Measurements from ENCODE around the gene FAM131A.

The FAM131A gene

GRCh38 chr3:184387174-184387714, 49.8 kb downstream of the FAM131A start:
- Mint-ChIP-seq H3K27me3 (peaks cover 28% of the 10 kb centered on the region), H3K9me3 (no peaks in the 10 kb centered on the region), H3K27ac (no peak overlapping the region), H3K36me3 (no peaks in the 10 kb centered on the region), H3K4me3 (no peak overlapping the region), H3K4me1 (no peaks in the 10 kb centered on the region)
- DNase-seq (ENCODE audit: low spot score in 2 of 2) = no peak
- no peak for ATAC-seq (ENCODE audit: low read depth)

GRCh38 chr3:184388164-184388935, 51.0 kb downstream of the FAM131A start:
- ATAC-seq (ENCODE audit: low read depth) (no peak), DNase-seq (ENCODE audit: low spot score in 2 of 2) (no peak)
- Mint-ChIP-seq H3K27me3 (peaks cover 25% of the 10 kb centered on the region), H3K9me3 (no peaks in the 10 kb centered on the region), H3K4me3 (no peak overlapping the region), H3K36me3 (no peaks in the 10 kb centered on the region), H3K4me1 (no peaks in the 10 kb centered on the region), H3K27ac (no peak overlapping the region)

GRCh38 chr3:184388936-184389230, 51.5 kb downstream of the FAM131A start:
- no peaks in the 10 kb centered on the region for H3K4me1 Mint-ChIP-seq
- H3K9me3 Mint-ChIP-seq = no peaks in the 10 kb centered on the region
- H3K36me3 Mint-ChIP-seq = no peaks in the 10 kb centered on the region
- H3K27me3 Mint-ChIP-seq = peaks cover 22% of the 10 kb centered on the region
- ATAC-seq (ENCODE audit: low read depth) (no peak), DNase-seq (ENCODE audit: low spot score in 2 of 2) (no peak)
- no peak overlapping the region for H3K4me3 Mint-ChIP-seq
- H3K27ac Mint-ChIP-seq = no peak overlapping the region

- Mint-ChIP-seq H3K4me3 (no peak overlapping the region), H3K36me3 (no peaks in the 10 kb centered on the region), H3K27ac (no peak overlapping the region), H3K9me3 (no peaks in the 10 kb centered on the region), H3K4me1 (no peaks in the 10 kb centered on the region), H3K27me3 (peaks cover 18% of the 10 kb centered on the region)
- DNase-seq (ENCODE audit: low spot score in 2 of 2) = no peak
- no peak for ATAC-seq (ENCODE audit: low read depth)
Observed at GRCh38 chr3:184389384-184389783, 52.0 kb downstream of the FAM131A start.

GRCh38 chr3:184389935-184390528, 52.6 kb downstream of the FAM131A start:
- Mint-ChIP-seq H3K9me3 (no peaks in the 10 kb centered on the region), H3K27me3 (peaks cover 13% of the 10 kb centered on the region), H3K4me3 (no peak overlapping the region), H3K36me3 (no peaks in the 10 kb centered on the region), H3K27ac (no peak overlapping the region), H3K4me1 (no peaks in the 10 kb centered on the region)
- DNase-seq (ENCODE audit: low spot score in 2 of 2) (no peak), ATAC-seq (ENCODE audit: low read depth) (no peak)

GRCh38 chr3:184391266-184391665, 53.9 kb downstream of the FAM131A start:
- H3K36me3 Mint-ChIP-seq = no peaks in the 10 kb centered on the region
- ATAC-seq (ENCODE audit: low read depth) (no peak), DNase-seq (ENCODE audit: low spot score in 2 of 2) (no peak)
- peaks cover 13% of the 10 kb centered on the region for H3K27me3 Mint-ChIP-seq
- H3K4me1 Mint-ChIP-seq = no peaks in the 10 kb centered on the region
- no peak overlapping the region for H3K27ac Mint-ChIP-seq
- no peaks in the 10 kb centered on the region for H3K9me3 Mint-ChIP-seq
- H3K4me3 Mint-ChIP-seq = no peak overlapping the region

GRCh38 chr3:184395320-184395660, 57.9 kb downstream of the FAM131A start:
- no peak for DNase-seq (ENCODE audit: low spot score in 2 of 2)
- no peaks in the 10 kb centered on the region for H3K4me1 Mint-ChIP-seq
- H3K9me3 Mint-ChIP-seq = no peaks in the 10 kb centered on the region
- no peak for ATAC-seq (ENCODE audit: low read depth)
- no peaks in the 10 kb centered on the region for H3K36me3 Mint-ChIP-seq
- H3K4me3 Mint-ChIP-seq = no peak overlapping the region
- no peak overlapping the region for H3K27ac Mint-ChIP-seq
- peaks cover 8% of the 10 kb centered on the region for H3K27me3 Mint-ChIP-seq

Measured in memory B cell (primary cell).